ENCODE measurements around the gene SH3BP4. TPM values are rescaled to one million over a fixed set of nuclear protein-coding genes. Genes with fewer than 3 reads are reported as not detected.

SH3BP4 gene, protein sequence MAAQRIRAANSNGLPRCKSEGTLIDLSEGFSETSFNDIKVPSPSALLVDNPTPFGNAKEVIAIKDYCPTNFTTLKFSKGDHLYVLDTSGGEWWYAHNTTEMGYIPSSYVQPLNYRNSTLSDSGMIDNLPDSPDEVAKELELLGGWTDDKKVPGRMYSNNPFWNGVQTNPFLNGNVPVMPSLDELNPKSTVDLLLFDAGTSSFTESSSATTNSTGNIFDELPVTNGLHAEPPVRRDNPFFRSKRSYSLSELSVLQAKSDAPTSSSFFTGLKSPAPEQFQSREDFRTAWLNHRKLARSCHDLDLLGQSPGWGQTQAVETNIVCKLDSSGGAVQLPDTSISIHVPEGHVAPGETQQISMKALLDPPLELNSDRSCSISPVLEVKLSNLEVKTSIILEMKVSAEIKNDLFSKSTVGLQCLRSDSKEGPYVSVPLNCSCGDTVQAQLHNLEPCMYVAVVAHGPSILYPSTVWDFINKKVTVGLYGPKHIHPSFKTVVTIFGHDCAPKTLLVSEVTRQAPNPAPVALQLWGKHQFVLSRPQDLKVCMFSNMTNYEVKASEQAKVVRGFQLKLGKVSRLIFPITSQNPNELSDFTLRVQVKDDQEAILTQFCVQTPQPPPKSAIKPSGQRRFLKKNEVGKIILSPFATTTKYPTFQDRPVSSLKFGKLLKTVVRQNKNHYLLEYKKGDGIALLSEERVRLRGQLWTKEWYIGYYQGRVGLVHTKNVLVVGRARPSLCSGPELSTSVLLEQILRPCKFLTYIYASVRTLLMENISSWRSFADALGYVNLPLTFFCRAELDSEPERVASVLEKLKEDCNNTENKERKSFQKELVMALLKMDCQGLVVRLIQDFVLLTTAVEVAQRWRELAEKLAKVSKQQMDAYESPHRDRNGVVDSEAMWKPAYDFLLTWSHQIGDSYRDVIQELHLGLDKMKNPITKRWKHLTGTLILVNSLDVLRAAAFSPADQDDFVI
- total RNA-seq = 10 to 100 TPM; 13.5 to 28.4 (median 20.1) TPM

DNA sequence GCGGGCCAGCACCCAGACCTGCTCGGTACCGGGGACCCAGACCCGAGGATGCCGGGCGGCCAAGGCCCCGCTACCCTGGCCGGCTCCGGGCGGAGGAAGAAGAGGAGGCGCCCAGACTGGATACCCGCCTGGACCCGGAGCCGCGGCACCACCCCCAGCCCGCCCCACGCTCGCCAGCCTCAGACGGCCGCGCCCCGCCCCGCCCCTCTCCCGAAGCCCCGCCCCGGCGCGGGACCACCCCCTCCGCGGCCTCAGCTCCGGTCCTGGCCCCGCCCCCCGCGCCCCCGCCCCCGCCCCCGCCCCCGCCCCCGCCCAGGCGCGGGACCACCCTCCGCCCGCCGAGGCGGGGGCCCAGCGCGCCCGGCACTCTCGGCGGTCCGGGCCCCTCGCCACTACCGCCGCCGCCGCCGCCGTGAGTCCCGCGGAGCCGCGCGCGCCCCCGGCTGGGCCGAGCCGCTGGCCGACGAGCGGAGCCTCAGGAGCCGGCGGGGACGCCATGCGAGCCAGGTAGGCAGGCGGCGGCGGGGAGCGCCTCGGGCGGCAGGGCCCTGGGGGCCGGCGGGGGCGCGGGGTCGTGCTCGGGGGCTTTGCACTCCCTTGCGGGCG is at the start of gene SH3BP4:
Gene SH3BP4, plus strand, starts transcription at position 354 of the 606 bp plus-strand sequence. CDS start 82,986 bp downstream, outside the sequence.
- H3K27me3 ChIP-seq = no peaks in the 10 kb centered on the region
- no peaks in the 10 kb centered on the region for H3K4me1 ChIP-seq

DNA sequence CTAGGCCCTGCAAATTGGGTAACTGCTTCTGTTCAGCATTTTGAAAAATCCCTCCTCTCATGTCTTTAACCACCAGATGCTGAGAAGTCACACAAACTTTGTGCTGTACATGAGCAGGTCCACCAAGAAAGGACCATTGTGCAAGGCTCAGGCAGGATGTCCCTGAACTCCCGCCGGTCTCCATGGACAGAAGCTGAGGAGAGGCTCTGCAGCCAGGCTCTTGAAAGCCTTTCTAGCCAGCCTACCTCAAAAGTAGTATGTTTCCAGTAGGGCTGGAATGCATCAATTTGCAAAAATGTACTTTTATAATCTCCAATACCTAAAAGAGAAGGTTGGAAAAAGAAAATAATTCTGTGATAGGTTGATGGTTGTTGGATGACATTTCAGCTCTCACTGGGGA is 47.0 kb upstream of the SH3BP4 start:
- no peak for DNase-seq
- Histone ChIP-seq H3K9me3 (no peaks in the 10 kb centered on the region), H3K4me3 (no peak overlapping the region), H3K36me3 (no peaks in the 10 kb centered on the region), H3K27ac (no peak overlapping the region), H3K4me1 (no peaks in the 10 kb centered on the region), H3K27me3 (no peaks in the 10 kb centered on the region)
- intact Hi-C loops (cut with DNase I; ENCODE audit: low total_unique reads) = no loop called here
- TF ChIP-seq POLR2A (IDR thresholded peaks at IDR 0.05) = no peak
- TF ChIP-seq, protein P1, sequence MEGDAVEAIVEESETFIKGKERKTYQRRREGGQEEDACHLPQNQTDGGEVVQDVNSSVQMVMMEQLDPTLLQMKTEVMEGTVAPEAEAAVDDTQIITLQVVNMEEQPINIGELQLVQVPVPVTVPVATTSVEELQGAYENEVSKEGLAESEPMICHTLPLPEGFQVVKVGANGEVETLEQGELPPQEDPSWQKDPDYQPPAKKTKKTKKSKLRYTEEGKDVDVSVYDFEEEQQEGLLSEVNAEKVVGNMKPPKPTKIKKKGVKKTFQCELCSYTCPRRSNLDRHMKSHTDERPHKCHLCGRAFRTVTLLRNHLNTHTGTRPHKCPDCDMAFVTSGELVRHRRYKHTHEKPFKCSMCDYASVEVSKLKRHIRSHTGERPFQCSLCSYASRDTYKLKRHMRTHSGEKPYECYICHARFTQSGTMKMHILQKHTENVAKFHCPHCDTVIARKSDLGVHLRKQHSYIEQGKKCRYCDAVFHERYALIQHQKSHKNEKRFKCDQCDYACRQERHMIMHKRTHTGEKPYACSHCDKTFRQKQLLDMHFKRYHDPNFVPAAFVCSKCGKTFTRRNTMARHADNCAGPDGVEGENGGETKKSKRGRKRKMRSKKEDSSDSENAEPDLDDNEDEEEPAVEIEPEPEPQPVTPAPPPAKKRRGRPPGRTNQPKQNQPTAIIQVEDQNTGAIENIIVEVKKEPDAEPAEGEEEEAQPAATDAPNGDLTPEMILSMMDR (IDR thresholded peaks at IDR 0.05) = no peak

More for the DNA sequence above, at the start of gene SH3BP4:
- H3K27ac ChIP-seq = peak within 1 kb of the TSS; percentile 78 to 87
- peak; percentile 78 to 83 for DNase-seq
- H3K36me3 ChIP-seq = no peaks in the 10 kb centered on the region
- intact Hi-C loops (cut with DNase I; ENCODE audit: low total_unique reads) = no loop called here
- peak in 1 of 2 donors; percentile 57 for TF ChIP-seq POLR2A (IDR thresholded peaks at IDR 0.05)
- TF ChIP-seq, protein P1 (IDR thresholded peaks at IDR 0.05) = peak in 1 of 4 experiments; percentile 8
- peak within 1 kb of the TSS; percentile 87 to 92 for H3K4me3 ChIP-seq
- H3K9me3 ChIP-seq = no peaks in the 10 kb centered on the region

DNA sequence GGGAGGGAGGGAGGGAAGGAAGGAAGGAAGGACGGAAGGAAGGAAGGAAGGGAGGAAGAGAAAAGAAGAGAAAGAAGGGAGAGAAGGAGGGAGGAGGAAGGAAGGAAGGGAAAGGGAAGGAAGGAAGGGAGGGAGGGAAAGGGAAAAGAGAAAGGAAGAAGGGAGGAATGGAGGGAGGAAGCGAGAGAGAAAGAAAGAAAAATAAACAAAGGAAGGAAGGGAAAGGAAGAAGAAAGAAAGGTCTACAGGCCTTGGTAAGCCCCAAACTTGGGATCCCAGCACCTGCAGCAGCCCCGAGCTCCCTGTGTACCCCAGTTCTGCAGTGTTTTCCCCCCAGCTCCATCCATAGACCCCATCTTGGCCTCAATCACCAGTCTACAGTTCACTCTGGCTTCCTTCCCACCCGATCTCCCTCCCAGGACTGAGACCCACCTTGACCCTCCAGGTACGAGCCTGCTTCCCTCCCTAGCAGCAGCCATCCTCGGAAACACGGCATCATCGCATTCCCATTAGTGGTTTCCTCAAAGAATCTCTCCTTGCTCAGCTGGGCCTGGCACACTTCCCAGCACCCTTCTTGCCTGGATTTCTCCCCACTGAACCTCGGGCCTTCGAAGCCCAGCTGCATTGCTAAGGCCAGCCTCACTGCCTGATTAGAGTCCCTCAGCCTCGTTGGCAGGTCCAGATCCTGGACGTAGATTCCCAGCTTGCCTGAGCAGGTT is 46.1 kb upstream of the SH3BP4 start:
- Histone ChIP-seq H3K4me3 (no peak overlapping the region), H3K36me3 (no peaks in the 10 kb centered on the region), H3K9me3 (no peaks in the 10 kb centered on the region), H3K4me1 (no peaks in the 10 kb centered on the region), H3K27me3 (no peaks in the 10 kb centered on the region), H3K27ac (no peak overlapping the region)
- TF ChIP-seq, protein P1 (IDR thresholded peaks at IDR 0.05) = no peak
- no peak for TF ChIP-seq POLR2A (IDR thresholded peaks at IDR 0.05)
- no peak for DNase-seq
- intact Hi-C loops (cut with DNase I; ENCODE audit: low total_unique reads) = no loop called here

DNA sequence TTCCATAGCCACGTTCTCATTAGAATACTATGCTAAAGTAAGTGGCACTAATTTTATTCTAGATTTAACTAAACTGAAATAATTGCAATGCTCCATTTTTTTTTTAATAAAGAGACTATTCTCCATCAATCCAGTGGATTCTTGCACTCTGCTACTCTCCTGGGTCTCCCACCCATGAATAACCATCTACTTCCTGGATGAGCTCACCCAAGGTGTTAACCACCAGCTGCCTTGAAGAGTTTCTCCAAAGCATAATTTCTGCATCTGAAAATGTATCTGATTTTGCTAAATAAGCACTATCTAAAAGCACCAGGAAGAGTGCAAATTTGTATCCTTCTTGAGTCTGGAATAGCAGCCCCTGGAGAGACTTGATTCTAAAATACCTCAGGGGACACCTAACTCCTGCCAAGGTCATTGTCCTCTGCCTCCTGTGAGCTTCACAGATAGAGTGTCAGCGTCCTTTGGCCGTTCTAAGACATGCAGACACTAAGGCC is 41.6 kb upstream of the SH3BP4 start:
- intact Hi-C loops (cut with DNase I; ENCODE audit: low total_unique reads) = no loop called here
- no peak overlapping the region for H3K4me3 ChIP-seq

More for the DNA sequence above, 41.6 kb upstream of the SH3BP4 start:
- TF ChIP-seq POLR2A (IDR thresholded peaks at IDR 0.05) = no peak
- TF ChIP-seq, protein P1 (IDR thresholded peaks at IDR 0.05) = no peak
- Histone ChIP-seq H3K27me3 (no peaks in the 10 kb centered on the region), H3K9me3 (no peaks in the 10 kb centered on the region), H3K36me3 (no peaks in the 10 kb centered on the region), H3K4me1 (no peaks in the 10 kb centered on the region), H3K27ac (no peak overlapping the region)
- DNase-seq = no peak

Data from uterus (tissue), 4 donors.